Stimulated activated CD4-positive, alpha-beta T cell treated with anti-CD3 and anti-CD28 coated beads, Interleukin-15, amount 100 ng/mL, for 48 hours (primary cell): ENCODE results near the gene PAXIP1.

Experiments used
- DNase-seq, 2 donors: peaks; one replicate each; pipeline ENCODE4 v3.0.0-alpha.2; 2020; ENCODE audit warnings: low read depth in 2 of 2

Gene PAXIP1

DNA sequence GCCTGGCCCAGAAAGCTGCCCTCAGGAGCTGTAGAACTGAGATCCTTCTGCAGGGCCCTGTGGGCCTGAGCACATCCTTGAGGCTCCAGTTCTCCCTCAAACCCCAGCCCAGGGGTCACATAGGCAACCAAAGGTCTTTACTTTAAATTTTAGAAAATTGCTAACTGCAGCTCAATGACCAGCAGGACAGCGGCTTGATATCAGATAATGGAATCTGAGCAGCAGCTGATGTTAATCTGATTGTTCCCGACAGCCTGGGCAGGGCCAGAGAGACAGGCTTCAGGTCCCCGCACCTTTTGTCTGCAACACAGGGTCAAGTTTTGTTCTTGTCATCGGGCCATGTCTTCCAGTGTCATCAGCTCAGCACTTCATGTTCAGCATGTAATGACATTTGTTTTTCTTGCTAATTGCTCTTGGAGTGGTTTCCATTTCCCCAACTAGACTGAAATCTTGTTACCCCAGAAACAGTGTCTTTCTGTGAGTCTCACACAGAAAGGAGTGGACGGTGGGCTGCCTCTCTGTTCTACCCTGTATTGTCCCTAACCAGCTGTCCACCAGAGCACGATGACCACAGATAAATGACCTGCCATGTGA lies 91.0 kb downstream of the PAXIP1 start:
- DNase-seq, result no peak

DNA sequence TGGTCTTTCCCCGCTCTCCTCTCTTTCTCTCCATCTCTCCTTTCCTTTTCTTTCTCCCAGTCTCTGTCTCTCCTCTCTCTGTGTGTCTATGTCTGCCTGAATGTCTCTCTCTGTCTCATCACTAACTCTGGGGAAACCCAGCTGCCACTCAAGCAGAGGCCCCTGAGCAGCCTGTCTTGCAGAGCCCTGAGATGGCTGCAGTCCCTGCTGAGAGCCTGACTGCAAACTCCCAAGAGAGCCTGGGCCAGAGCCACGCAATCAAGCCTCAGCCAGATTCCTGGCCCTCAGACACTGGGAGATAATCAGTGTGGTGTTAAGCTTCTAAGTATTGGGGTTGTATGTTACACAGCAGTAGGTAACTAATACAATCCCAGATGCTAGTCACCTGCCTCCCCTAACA lies 91.5 kb downstream of the PAXIP1 start:
- DNase-seq, result no peak

DNA sequence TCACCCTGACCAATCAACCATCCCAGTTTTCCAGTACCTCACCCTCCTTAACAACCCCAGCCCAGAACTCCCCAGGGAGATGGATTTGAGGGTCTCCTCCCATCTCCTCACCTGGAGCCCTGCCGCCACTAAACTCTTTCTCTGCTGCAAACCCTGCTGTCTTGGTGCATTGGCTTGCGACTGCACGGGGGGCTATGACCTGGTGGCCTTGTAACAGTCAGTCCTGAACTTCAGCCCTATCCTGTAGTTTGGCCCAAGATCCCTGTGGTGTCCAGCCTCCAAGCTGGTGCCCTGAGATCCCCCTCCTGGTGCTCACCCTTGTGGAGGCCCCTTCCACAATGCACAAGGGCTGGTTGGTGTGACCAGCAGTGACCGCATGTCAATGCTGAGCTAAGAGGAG lies 91.9 kb downstream of the PAXIP1 start:
- no peak for DNase-seq

DNA sequence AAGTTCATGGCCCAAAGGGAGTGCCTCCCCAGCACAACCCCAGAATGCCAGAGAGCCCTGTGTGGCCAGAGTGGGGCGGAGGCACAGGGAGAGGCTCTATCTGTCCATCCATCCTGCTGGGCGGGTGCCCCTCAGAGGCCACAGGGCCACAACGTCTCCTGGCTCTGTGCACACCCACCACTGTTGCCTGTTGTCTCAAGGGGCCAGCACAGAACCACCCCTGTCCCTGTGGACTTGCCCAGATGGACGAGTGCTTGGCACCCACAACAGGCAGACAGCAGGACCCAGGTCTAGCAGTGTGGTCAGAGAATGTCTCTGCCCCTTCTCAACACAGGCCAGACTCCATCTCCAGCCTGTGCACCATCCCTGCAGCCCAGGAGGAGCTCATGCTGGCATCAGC lies 92.8 kb downstream of the PAXIP1 start:
- no peak for DNase-seq

DNA sequence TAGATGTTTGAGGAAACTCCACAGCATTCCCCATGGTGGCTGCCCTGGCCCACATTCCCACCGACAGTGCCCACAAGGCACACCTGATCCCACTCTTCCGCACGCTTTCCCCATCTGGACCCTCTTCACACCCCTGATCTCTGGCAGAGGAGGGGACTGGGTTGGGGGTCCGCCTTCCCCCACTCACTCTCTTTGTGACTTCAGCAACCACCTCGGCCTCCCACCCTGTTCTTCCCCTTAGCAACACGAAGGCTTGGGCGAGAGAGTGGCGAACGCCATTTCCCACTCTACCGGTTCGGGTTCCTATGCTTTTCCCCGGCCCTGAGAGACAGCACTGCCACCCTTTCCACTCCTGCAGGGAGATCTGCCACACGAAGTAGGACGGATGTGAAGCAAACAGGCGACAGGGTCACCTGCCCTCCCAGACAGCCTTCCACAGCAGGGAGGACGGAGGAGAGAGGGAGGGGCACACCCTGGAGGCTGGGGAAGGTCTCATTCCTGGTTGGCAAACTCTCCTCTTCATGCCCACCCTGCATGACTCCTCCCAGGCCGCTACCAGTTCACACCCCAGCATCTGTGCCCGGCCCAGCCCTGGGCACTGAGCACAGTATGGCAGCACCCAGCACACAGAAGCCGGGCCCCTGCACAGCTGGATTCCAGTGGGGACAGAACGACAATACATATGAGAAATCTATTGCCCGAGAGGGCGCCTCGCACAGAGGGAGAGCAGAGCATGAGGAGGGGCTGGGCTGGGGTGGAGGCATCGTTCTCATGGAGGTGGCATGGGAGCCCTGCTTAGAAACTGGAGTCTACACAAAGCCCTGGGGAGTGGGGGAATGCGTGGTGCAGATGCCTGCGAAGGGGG lies 93.5 kb downstream of the PAXIP1 start:
- no peak for DNase-seq

DNA sequence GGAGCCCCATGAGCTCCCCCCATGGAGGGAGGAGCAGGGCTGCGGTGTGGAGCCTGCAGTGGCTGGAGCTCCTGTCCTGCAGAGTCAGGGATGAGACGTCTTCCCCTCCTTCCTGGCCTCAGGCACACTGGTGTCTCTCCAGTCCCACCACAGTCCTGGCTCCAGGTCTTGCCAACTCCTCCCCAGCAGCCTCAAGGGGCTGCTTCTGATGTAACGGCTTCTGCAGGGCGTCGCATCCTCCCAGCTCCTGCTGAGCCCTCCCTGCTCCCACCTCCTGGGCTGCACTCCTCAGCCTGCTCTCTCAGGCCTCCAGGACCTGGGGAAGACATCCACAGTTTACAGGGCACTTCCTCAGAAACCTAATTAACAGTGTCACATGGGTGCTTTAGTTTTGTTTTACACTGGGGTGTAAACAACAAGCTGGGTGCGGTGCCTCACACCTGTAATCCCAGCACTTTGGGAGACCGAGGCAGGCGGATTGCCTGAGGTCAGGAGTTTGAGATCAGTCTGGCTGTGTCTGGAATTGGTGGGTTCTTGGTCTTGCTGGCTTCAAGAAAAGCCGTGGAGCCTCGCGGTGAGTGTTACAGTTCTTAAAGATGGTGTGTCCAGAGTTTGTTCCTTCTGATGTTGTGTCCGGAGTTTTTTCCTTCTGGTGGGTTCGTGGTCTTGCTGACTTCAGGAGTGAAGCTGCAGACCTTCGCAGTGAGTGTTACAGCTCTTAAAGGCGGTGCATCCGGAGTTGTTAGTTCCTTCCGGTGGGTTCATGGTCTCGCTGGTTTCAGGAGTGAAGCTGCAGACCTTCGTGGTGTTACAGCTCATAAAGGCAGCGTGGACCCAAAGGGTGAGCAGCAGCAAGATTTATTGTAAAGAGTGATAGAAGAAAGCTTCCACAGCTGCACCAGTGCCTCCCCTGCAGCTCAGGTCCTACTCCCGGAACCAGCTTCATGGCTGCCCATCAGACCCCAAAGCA lies 95.0 kb downstream of the PAXIP1 start:
- DNase-seq, result no peak

DNA sequence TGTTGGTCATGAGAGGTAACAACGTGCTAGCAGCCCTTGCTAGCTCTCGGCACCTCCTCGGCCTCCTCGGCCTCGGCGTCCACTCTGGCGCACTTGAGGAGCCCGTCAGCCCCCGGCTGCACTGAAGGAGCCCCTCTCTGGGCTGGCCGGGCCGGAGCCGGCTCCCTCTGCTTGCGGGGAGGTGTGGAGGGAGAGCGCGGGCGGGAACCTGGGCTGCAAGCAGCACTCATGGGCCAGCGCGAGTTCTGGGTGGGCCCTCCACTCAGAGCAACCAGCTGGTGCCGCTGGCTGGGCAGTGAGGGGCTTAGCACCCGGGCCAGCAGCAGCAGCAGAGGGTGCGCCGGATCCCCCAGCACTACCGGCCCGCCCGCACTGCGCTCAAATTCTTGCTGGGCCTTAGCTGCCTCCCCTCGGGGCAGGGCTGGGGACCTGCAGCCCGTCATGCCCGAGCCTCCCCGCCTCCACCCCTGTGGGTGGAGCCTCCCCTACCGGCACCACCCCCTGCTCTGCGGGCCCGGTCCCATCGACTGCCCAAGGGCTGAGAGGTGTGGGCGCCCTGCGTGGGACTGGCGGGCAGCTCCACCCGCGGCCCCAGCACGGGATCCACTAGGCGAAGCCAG lies 96.1 kb downstream of the PAXIP1 start:
- no peak for DNase-seq

DNA sequence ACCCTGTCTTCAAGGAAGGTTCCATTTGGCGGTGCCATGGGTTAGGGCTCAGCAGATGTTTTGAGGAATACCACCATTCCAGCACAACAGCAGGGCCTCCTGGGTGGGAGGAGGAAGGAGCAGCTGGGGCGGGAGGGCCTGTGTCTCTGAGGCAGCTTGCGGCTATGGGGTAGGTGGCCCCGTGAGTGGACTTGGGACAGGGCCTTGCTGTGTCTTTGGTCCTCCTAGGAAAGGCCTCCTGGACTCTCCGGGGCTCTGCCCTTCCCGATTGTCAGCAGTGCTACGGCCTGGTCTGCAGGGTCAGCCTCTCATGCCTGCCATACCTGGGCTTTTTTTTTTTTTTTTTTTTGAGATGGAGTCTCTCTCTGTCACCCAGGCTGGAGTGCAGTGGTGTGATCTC lies 96.7 kb downstream of the PAXIP1 start:
- DNase-seq, result no peak

DNA sequence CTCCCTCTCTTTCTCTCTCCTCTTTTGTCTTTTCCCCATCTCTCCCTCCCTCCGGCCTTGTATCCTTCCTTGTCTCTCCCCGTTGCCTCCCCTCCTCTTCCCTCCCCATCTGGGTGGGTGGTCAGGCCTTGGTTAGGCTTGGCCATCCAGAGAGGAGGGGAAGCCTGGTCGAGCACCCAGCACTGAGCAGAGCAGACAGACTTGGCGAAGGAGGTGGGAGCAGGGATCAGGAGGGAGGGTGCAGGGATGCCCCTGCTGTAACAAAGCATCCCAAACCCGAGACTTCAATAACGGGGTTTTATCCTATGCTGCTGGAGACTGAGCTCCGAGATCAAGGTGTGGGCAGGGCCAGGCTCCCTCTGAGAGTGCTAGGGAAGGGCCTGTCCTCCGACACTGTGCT lies 97.3 kb downstream of the PAXIP1 start:
- DNase-seq, result no peak

DNA sequence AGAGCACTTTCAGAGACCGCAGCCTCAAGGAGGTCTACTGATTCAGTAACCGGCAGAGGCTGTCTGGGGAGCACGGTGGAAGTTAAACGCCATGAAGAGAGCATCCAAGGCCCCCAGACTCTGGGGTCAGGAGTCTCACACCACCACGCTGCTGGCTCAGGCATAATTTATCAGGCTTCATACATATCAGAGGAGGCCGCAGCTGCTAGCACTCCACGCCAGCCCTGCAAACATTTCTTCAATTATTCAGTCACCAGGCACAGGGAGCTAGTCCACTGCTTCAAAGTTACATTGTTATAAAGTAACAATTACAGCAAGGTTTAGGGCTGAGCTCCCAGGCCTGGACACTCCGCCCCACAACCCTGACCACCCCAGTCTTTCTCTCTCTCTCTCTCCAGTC lies 97.8 kb downstream of the PAXIP1 start:
- no peak for DNase-seq

DNA sequence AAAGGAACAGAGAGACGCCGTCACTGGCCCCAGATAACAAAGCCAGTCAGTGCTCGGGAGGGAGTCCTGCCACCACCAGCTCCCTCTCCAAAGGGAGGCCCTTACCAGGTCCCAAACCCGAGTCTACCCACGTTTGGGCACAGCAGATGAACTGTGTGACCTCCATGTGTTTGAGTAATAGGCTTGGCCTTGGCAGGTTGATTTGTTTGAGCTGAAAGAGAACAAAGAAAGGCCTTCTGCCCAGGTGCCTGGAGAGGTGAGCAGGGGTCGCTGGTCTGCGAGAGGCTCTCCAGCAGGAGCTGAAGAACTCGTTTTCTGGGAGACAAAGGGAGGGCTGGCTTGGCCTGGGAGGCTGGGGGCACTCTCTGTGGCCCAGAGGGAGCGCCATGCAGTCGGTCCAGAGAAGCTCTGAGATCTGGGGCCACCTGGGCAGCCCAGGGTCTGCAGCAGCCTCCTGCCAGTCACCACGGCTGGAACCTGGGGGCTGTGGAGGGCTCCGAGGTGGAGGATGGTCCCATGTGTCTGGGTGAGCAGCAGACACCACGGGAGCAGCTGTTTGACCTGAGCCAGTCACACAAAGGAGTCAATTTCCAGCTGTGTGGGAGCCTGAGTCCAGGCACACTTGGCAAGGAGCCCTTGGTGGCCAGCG lies 99.7 kb downstream of the PAXIP1 start:
- no peak for DNase-seq

DNA sequence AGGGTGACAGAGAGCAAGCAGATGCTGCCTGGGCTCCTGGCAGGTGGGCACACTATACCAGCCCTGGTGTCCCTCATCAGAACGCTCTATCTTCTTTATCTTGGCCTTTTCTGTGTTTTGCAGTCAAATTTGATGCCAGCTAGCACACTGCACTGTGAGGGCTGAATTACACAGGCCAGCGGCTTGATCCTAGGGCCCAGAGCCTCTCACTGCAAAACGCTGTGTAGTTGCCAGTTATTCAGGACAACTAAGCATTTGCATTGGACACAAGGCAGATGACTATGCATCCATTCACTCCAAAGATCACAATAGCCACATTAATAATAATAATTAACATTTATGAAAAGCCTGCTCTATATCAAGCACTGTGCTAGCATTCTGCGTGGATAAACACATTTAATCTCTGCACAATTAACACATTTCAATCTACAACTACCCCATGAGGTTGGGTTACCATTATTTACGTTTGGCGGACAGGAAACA lies 100.3 kb downstream of the PAXIP1 start:
- no peak for DNase-seq

DNA sequence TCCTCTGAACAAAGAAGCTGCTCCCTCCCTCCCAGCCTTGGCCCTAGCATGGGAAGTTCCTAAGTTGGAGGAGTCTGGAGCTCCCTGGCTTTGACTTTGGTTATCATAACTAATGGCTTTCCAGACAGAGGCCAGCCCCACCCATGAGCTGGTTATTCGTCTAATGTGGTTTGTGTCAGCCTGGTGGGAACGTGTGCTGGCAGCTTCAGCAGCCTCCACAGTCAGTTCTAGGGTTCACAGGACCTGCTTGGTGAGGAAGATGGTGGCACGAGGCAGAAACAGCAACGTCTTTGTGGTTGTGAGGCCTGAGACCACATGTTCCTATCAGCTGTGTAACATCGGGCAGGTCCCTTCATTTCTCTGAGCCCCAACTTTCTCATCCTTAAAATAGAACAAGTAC lies 103.1 kb downstream of the PAXIP1 start:
- DNase-seq, result no peak

DNA sequence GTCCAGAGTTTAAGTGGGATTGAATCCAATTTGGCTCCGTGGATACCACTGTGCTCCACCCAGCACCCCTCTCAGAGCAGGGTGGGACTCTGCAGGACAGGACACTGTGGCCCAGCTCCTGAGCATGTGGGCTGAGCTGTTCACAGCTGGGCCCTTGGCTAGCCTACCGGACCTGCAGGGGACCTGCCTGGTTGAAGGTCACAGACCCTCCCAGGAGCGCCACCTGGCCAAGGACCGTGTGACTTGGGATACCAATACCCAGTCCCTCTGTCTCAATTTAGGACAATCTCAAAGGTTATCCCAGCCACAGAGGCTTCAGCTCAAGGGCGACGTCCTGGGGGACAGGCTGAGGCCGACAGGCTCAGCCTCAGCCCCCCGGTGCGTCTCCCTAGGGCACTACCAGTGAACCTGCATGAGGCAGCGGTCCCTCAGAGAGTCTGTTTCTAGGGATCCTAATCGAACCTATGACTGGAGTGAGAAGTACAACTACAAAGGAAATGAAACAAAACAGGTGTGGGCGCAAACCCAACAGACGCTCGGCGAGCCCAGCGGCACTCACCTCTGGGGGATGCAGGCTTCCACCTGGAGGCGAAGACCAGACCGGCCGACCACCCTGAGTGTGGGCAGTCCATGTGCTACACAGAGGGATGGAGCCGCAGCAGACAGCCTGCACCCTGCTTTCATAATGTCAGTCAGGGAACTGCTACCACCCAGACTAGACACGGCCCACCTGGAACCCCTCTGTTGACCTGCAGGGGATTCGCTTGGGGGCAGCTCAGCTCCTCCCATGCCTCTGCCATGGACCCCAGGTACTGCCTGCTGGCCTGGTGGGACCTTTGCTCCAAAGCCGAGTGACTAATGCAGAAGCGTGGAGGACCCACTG lies 103.7 kb downstream of the PAXIP1 start:
- DNase-seq, result no peak

DNA sequence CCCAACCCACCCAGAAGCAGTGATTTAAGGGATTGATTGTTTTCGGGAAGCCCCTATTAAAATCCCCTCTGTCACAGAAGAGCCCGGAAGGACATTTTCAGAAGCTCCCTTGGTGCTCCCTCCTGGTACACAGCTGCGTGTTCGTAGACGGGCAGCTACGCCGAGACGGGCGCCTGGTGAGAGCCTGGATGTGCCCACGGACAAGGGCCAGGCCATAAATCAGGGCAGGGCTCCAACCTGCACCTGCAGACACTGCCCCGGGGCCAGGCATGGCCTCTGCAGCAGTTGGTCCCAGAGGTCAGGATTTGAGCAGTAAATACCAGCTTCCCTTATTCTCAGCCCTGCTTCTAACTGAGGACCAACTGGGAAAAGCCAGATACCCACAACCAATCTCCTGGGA lies 106.8 kb downstream of the PAXIP1 start:
- no peak for DNase-seq
